ENCODE measurements around the gene PLXNA2. TPM values are rescaled to one million over a fixed set of nuclear protein-coding genes. Genes with fewer than 3 reads are reported as not detected.
A peak's percentile ranks its signal among the peaks of the same experiment; 100 is the strongest.

PLXNA2 gene
- total and polyA plus RNA-seq, 2 of the 8 experiments (the other 6 are each of a cell fraction or from before 2014, with no cell fraction given), result 0.33 to 1.5 TPM

DNA sequence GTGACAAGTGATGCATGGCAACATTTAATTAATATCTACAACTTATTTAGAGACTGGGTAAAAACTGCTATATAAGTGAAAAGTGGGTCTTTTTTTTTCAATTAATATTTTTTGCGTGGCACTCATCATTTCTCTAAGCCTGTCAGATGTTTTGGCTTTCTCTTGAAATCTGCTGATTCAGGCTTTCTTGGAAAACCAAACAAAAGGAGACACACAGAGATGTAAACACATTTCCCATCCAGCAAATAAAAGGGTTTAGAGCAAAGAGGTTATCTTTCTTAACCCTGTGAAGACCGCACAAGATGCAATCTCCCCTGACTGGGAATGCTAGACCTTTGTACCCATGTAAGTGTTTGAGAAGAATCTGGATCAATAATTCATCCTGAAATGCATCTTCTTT, 48.7 kb upstream of the PLXNA2 start:
- no peak overlapping the region for H3K23ac ChIP-seq (ENCODE audit: insufficient read length)
- DNase-seq (ENCODE audit: low read depth in 1 of 2, low spot score in 2 of 2) (no peak), FAIRE-seq (no peak)
- ChIA-PET CTCF (ENCODE audit: partially characterized antibody) (interaction anchor here (1.5 to 4.2 kb wide), 2 partner anchors 13 to 102 kb away, joined by 5 to 13 read pairs; no protein-coding TSS in a partner anchor), POLR2A (ENCODE audit: partially characterized antibody) (no interaction called here)
- TF ChIP-seq CBX5 (IDR thresholded peaks at IDR 0.05; ENCODE audit: low read depth, low read length) (no peak), MAFK (IDR thresholded peaks at IDR 0.05; ENCODE audit: low read depth, low read length) (peak; percentile 71), SUZ12 (IDR thresholded peaks at IDR 0.05; ENCODE audit: low read length) (no peak)
- H3K27me3 ChIP-seq (replicated peaks in 1 of 4; ENCODE audit: control insufficient read depth in 3 of 4, extremely low read depth in 1 of 4, insufficient read depth in 3 of 4, low read length in 3 of 4), result no peaks in the 10 kb centered on the region
- 92% methylated on average over 2 of the region's 2 CpGs; no CpG with 5 or more reads in 1 of the 2 experiments for WGBS, 2 experiments (ENCODE audit: extremely low coverage in 1 of 2, insufficient coverage in 1 of 2, insufficient read length in 1 of 2, insufficient replicate concordance in 2 of 2, low coverage in 1 of 2, low lambda C conversion rate in 2 of 2, missing lambda C conversion rate in 1 of 2)
- H3K27ac ChIP-seq (ENCODE audit: low read depth, low read length), result no peak overlapping the region
- no peaks in the 10 kb centered on the region for H3K9me3 ChIP-seq (ENCODE audit: insufficient read depth in 2 of 2, low read depth in 1 of 2, low read length in 1 of 2)
- H2BK12ac ChIP-seq (ENCODE audit: low read depth, low read length), result no peak overlapping the region
- H2BK15ac ChIP-seq (ENCODE audit: low read length), result no peak overlapping the region
- no peaks in the 10 kb centered on the region; a peak in 1 of 8 replicates for H3K36me3 ChIP-seq (ENCODE audit: control insufficient read depth in 2 of 4, insufficient read depth in 4 of 4, low read length in 3 of 4)
- H3K4ac ChIP-seq (replicated peaks; ENCODE audit: insufficient read length, low read depth, low read length), result no peak overlapping the region
- H2BK20ac ChIP-seq (ENCODE audit: low read length), result no peak overlapping the region
- no peak overlapping the region for H3K4me3 ChIP-seq (ENCODE audit: extremely low read depth in 1 of 4, insufficient read depth in 2 of 4, low read depth in 3 of 4, low read length in 4 of 4)
- H4K8ac ChIP-seq (ENCODE audit: extremely low read depth, insufficient read depth, low read length), result no peak overlapping the region
- no peak overlapping the region for H3K56ac ChIP-seq (replicated peaks; ENCODE audit: insufficient read length, low read depth, low read length)
- H3K79me2 ChIP-seq (ENCODE audit: control insufficient read depth in 1 of 2, insufficient read depth in 2 of 2, low read length in 2 of 2), result no peaks in the 10 kb centered on the region
- H3K4me2 ChIP-seq (ENCODE audit: insufficient read depth in 1 of 2, low read depth in 2 of 2, low read length in 2 of 2), result no peak overlapping the region
- no peaks in the 10 kb centered on the region for H3K79me1 ChIP-seq (ENCODE audit: low read depth, low read length)
- H2BK5ac ChIP-seq (ENCODE audit: low read depth, low read length), result no peak overlapping the region
- H2BK120ac ChIP-seq (replicated peaks; ENCODE audit: low read depth, low read length), result no peak overlapping the region
- H3K14ac ChIP-seq (ENCODE audit: insufficient read length), result no peak overlapping the region
- no peak overlapping the region for H3K18ac ChIP-seq (ENCODE audit: extremely low read depth, low read length)
- H2AFZ ChIP-seq (ENCODE audit: low read length), result no peak overlapping the region
- peaks cover 0 to 2% (median 0%) of the 10 kb centered on the region in 4 experiments; a peak in 2 of 7 replicates for H3K4me1 ChIP-seq (replicated peaks in 1 of 4; ENCODE audit: control insufficient read depth in 3 of 4, insufficient read depth in 4 of 4, low read length in 3 of 4)
- H3K23me2 ChIP-seq (ENCODE audit: low read depth, low read length), result no peaks in the 10 kb centered on the region
- H4K5ac ChIP-seq (ENCODE audit: insufficient read length, low read depth, low read length), result no peak overlapping the region
- H3K9ac ChIP-seq (replicated peaks in 1 of 4; ENCODE audit: extremely low read depth in 1 of 4, low read depth in 3 of 4, low read length in 3 of 4), result no peak overlapping the region
- no peak overlapping the region for H4K91ac ChIP-seq (replicated peaks; ENCODE audit: insufficient read length, low read length)
- no peak overlapping the region for H2AK5ac ChIP-seq (ENCODE audit: low read depth, low read length)
- no peaks in the 10 kb centered on the region for H4K20me1 ChIP-seq (replicated peaks in 1 of 2; ENCODE audit: control insufficient read depth in 1 of 2, insufficient read depth in 2 of 2, low read length in 2 of 2)
